Neural crest cell (in vitro differentiated cells): ENCODE measurements around the gene DIS3L2. TPM values are rescaled to one million over a fixed set of nuclear protein-coding genes. Genes with fewer than 3 reads are reported as not detected.

ENCODE experiments used
- DNase-seq: peaks from one replicate; pipeline ENCODE4 v3.0.0; 2021; ENCODE audit warnings: low read depth, mixed read lengths, low spot score
- H3K27ac Mint-ChIP-seq: one replicate; pipeline ENCODE4 v1.8.0; 2021; ENCODE audit warnings: mild to moderate bottlenecking, mixed read lengths; ENCODE audit not compliant: unreplicated experiment
- H3K27me3 Mint-ChIP-seq: 2 replicates; pipeline ENCODE4 v1.8.0; 2021; ENCODE audit warnings: low read depth, mild to moderate bottlenecking, mixed read lengths
- H3K36me3 Mint-ChIP-seq: 2 replicates; pipeline ENCODE4 v1.8.0; 2021; ENCODE audit warnings: low read depth, mild to moderate bottlenecking, mixed read lengths
- H3K4me1 Mint-ChIP-seq: 2 replicates; pipeline ENCODE4 v1.8.0; 2021; ENCODE audit warnings: mixed read lengths
- H3K4me3 Mint-ChIP-seq: one replicate; pipeline ENCODE4 v1.8.0; 2021; ENCODE audit warnings: mild to moderate bottlenecking, mixed read lengths
- H3K9me3 Mint-ChIP-seq: 2 replicates; pipeline ENCODE4 v1.8.0; 2021; ENCODE audit warnings: mixed read lengths
- total RNA-seq: library from RNA; stranded (reverse); gene quantifications from 2 replicates; pipeline ENCODE4 v1.2.1, GENCODE V29; 2021
- TF ChIP-seq, protein P1 (sequence below): fragments of 200-600 bp; sonication (generic); conservative IDR thresholded peaks from 2 replicates; pipeline ENCODE4 v1.5.0; 2021; ENCODE audit warnings: antibody characterized with exemption, mild to moderate bottlenecking

The DIS3L2 gene
- total RNA-seq, 1 donor from 2014 or later: 51.9 TPM

DNA sequence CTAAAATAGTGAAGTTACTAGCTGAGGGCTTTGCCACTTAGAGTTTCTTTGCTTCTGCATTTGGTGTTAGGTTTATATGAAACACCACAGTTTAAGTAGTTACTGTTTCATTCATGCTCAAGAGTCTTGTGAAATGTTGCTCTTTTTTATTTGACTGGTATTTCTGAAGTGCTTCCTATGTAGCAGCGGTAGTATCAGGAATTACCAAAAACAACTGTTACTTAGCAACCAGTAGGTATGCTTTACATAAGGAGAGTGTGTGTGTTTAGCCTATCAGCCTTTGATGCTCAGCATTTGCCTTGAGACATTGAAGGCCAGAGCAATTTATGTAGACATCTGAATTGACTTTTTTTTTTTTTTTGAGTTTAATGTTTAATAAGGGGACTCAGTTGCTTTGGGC, 3.6 kb downstream of the DIS3L2 start:
- no peak for DNase-seq
- Mint-ChIP-seq H3K4me1 (peaks cover 41% of the 10 kb centered on the region), H3K27me3 (no peaks in the 10 kb centered on the region), H3K4me3 (peak overlapping the region; percentile 44), H3K9me3 (peaks cover 12% of the 10 kb centered on the region), H3K36me3 (peaks cover 23% of the 10 kb centered on the region), H3K27ac (no peak overlapping the region)
- TF ChIP-seq, protein P1, sequence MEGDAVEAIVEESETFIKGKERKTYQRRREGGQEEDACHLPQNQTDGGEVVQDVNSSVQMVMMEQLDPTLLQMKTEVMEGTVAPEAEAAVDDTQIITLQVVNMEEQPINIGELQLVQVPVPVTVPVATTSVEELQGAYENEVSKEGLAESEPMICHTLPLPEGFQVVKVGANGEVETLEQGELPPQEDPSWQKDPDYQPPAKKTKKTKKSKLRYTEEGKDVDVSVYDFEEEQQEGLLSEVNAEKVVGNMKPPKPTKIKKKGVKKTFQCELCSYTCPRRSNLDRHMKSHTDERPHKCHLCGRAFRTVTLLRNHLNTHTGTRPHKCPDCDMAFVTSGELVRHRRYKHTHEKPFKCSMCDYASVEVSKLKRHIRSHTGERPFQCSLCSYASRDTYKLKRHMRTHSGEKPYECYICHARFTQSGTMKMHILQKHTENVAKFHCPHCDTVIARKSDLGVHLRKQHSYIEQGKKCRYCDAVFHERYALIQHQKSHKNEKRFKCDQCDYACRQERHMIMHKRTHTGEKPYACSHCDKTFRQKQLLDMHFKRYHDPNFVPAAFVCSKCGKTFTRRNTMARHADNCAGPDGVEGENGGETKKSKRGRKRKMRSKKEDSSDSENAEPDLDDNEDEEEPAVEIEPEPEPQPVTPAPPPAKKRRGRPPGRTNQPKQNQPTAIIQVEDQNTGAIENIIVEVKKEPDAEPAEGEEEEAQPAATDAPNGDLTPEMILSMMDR: no peak

DNA sequence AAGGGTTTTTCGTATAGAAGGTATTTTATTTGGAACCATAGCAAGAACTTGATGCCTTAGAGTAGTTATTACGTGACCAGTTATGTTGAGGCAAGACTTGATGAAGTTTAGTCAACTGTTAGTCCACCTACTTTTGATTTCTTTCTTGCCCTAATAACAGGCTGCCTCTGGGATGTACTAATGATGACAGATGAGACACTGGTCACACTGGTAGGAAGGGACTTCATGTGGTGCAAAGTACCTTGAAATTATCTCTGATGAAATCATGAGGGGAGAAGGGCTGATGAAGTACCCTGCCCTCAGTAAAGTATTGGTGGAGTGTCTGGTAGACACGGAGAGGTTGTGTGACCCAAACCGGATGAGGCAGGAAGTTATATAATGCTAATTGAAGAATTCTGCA, 5.4 kb downstream of the DIS3L2 start:
- Mint-ChIP-seq H3K27me3 (no peaks in the 10 kb centered on the region), H3K36me3 (peaks cover 19% of the 10 kb centered on the region), H3K27ac (no peak overlapping the region), H3K4me1 (peaks cover 33% of the 10 kb centered on the region), H3K9me3 (peaks cover 9% of the 10 kb centered on the region), H3K4me3 (no peak overlapping the region)
- DNase-seq: no peak
- TF ChIP-seq, protein P1: no peak

DNA sequence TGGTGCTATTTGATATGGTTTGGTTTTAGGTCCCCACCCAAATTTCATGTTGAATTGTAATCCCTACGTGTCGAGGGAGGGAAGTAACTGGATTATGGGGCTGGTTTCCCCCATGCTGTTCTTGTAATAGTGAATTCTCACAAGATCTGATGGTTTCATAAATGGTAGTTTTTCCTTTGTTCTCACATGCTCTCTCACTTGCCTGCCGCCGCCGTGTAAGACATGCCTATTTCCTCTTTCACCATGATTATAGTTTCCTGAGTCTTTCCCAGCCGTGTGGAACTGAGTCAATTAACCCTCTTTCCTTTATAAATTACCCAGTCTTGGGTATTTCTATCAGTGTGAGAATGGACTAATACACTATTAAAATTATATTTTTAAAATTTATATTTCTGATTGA, 7.3 kb downstream of the DIS3L2 start:
- Mint-ChIP-seq H3K27me3 (no peaks in the 10 kb centered on the region), H3K9me3 (peaks cover 5% of the 10 kb centered on the region), H3K36me3 (peaks cover 22% of the 10 kb centered on the region), H3K27ac (no peak overlapping the region), H3K4me1 (peaks cover 16% of the 10 kb centered on the region), H3K4me3 (no peak overlapping the region)
- TF ChIP-seq, protein P1: no peak
- DNase-seq: no peak

DNA sequence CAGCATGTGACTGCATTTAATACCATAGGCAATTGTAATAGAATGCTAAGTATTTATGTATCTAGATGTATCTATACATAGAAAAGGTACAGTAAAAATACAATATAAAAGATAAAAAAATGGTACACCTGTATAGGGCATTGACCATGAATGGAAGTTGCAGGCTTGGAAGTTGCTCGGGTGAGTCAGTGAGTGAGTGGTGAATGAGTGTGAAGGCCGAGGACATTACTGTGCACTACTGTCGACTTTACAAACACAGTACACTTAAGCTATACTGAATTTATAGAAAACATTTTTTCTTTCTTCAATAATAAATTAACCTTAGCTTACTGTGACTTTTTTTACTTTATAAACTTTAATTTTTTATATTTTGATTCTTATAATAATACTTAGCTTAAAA, 8.9 kb downstream of the DIS3L2 start:
- Mint-ChIP-seq H3K27me3 (no peaks in the 10 kb centered on the region), H3K4me1 (peaks cover 3% of the 10 kb centered on the region), H3K36me3 (peaks cover 22% of the 10 kb centered on the region), H3K4me3 (no peak overlapping the region), H3K27ac (no peak overlapping the region), H3K9me3 (peaks cover 5% of the 10 kb centered on the region)
- DNase-seq: no peak
- TF ChIP-seq, protein P1: no peak

DNA sequence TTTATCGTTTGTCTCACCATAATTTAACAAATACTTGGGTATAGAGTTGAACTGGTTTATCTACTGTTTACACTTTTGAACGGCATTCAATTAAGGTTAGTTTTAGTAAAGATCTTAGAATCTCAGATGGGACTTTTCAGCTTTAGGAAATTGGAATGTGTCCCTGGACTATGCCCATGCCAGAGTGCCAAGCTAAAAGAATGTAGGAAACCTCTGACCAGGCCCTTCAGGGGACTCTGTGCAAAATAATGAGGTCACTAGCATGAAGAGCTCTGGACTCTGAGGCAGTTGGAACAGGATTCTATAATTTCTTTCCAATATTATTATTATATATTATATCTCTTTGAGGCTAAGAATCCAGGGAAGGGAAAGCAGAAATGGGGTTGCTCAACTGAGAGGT, 13.5 kb downstream of the DIS3L2 start:
- Mint-ChIP-seq H3K4me1 (no peaks in the 10 kb centered on the region), H3K9me3 (no peaks in the 10 kb centered on the region), H3K27me3 (no peaks in the 10 kb centered on the region), H3K4me3 (no peak overlapping the region), H3K36me3 (peaks cover 11% of the 10 kb centered on the region), H3K27ac (no peak overlapping the region)
- TF ChIP-seq, protein P1: no peak
- no peak for DNase-seq

DNA sequence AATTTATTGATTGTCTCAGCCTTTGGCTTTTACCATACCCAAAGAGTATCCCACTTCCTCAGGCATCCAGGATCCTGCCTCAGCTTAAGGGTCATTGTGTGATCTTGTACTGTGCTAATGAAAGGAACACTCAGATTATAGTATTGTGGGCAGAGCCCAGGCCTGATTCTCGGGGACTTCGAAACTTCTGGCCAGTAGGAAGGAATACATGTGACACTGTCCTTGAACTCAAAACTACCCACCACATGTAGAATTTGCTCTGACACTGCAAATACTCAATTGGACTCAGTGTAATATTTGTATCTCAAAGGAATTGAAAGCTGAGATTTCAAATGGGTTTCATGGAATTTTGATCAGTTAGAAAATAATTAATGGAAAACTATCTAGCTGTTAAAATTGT, 15.9 kb downstream of the DIS3L2 start:
- Mint-ChIP-seq H3K27me3 (no peaks in the 10 kb centered on the region), H3K27ac (no peak overlapping the region), H3K9me3 (no peaks in the 10 kb centered on the region), H3K36me3 (peaks cover 11% of the 10 kb centered on the region), H3K4me3 (no peak overlapping the region), H3K4me1 (no peaks in the 10 kb centered on the region)
- TF ChIP-seq, protein P1: no peak
- DNase-seq: no peak
